Measurements from ENCODE around the gene SKAP2.

SKAP2 gene

DNA sequence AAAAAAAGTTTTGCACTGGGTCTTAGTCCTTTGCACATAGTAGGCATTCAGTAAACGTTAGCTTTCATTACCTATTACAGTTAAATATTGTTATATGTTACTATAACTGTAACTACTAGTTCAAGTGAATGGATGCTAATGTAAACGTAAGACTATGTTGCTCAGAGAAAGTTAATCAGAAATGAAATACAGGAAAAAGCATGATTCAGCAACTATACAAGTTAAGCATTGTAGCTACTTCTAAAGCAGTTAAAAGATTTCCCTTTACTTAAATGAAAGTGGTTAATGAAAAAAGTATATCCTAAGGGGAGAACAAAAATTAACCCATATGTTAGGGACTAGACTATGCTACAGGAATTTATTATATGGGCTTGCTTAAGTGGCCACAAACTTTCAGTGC is 121.2 kb downstream of the SKAP2 start:
- DNase-seq: no peak

DNA sequence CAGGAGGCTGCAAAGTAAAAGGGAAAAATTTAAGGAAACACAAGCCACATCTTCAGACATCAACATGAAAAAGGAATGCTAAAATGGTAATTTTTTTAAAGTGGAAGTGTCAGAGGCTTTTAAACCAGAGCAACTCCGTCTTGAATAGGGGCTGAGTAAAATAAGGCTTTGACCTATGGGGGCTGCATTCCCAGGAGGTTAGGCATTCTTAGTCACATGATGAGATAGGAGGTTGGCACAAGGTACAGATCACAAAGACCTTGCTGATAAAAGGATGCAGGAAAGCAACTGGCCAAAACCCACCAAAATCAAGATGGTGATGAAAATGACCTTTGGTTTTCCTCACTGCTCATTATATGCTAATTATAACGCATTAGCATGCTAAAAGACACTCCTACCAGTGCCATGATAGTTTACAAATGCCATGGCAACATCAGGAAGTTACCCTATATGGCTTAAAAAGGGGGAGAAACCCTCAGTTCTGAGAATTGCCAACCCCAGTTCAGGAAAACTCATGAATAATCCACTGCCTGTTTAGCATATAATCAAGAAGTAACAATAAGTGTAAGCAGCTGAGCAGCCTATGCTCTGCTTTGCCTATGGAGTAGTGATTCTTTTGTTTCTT is 128.3 kb downstream of the SKAP2 start:
- no peak for DNase-seq

DNA sequence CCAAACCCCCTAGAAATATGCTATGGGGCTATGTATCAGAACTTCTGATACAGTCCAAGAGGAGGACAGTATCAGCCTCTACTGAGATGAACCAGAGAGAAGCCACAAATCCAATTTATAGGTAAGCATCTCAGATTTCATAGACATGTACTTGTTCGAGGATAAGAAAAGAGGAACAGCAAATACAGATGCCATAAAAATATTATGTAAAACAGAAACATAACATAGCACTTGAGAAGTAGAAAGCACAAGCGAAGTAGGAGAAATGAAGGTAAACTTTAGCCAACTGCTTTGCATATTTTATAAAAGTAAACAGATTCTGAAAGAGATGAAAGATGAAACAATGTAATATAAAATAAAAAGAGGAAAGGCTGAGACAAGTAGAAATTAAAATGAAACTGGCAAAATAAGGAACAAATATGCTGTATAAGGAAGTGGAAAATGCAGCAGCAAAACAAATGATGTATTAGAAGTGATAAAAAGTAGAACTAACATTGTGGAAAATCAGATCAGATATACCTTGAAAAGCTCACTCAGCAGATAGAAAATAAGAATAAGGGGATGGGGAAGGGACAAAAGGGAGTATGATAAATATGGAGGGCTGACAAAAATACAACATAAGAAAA is 135.1 kb downstream of the SKAP2 start:
- no peak for DNase-seq

DNA sequence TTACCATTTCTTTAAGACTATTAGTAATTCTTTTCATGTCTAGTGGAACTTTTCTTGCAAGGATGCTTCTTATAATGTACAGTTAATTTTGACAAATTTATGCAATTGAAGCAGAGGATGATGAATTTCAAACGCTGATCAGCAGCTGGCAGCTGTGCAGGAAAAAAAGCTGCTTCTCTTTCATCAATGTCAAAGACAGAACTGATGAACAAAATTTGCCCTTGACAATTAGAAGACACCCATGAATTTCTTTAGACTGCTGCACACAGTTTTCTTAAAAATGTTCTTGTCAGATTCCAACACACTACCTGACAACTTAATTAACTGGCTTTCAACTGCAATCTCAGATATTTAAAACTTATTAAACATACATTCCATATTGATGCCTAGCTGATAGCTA is 138.3 kb downstream of the SKAP2 start:
- no peak for DNase-seq

DNA sequence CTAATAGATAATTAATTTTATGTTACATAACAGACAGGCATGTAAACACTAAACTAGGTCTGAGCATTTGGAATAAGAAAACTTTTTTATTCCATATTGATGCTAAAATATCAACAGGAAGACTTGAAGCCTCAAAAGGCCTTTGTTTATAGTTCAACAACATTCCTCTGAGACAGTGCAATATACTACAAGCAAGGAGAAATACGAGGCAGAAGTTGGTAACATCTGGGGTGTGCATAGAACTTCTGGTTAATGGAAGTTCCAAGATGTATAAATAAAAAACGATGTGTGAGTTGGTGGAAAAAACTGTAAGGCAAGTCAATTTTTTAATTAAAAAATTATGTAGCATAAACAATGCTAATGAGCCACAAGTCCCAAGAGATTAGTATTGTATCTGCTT is 139.6 kb downstream of the SKAP2 start:
- DNase-seq: no peak

DNA sequence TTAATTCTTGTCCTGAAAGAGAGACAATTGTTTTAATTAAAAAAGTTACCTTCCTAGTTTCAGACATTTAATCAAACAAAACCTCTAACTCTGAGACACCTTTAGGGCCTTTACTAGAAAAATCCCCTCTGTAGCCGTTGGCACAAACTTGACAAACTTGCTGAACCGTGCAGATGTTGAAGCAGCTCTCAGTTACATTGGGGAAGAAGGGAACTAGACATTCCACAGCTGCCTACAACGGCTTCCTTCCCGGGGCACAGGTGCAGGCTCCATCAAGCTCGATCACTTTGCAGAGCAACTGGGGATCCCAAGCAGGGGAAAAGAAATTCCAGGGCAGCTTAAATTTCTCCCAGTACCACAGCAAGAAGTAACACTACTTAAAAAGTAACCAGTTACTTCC is 141.3 kb downstream of the SKAP2 start:
- no peak for DNase-seq

DNA sequence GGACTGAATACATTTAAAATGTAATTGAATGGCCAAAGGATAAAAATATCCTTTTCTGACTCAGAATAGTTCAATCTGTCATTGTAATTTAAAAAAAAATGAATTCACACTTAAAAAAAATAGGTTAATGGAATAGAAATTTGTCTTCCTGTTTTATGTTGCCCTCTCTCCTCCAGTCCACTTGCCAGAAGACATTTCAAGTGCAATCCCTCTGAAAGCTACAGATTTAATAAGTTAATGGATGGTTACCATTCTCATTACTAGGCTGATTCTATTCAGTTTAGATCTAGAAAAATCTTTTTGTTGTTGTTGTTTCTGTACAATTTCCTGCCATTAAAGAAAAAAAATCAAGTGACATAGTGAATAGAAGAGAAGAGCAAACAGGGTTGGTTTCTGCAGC is 142.9 kb downstream of the SKAP2 start:
- no peak for DNase-seq

DNA sequence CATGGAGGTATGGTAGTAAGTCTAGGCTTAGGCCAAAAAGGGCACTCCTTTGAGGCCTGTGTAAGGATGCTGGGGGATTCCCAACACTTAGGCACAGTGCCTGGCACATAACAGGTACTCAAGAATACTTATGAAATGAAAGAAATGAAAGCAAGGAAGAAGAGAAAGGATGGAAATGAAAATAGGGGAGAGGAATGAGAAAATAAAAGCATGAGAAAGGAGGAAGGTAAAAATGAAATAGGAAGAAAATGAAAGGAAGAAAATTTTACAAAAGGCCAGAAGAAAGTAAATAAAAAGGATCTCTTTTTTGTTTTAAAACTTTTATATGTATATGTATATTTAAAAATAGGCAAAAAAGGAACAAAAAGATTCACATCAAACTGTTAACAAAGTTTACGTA is 146.3 kb downstream of the SKAP2 start:
- no peak for DNase-seq

DNA sequence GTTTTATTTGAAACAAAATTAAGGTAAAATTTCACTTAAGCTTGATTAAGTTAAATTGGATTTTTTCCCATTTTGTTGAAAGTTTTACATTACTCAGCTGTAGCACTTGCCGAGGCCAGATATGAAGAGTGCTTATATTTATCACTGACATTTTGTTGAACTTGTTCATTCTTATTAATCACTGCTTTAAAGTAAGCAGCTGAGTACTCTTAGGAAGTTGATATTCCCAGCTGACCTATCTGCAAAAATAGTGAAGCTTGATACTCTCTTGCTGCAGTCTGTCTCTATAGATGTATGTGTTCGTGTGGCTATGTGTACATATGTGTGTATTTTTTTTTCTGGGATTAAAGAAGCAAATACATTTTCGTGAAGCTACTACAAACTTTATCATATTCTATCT is 150.0 kb downstream of the SKAP2 start:
- no peak for DNase-seq

DNA sequence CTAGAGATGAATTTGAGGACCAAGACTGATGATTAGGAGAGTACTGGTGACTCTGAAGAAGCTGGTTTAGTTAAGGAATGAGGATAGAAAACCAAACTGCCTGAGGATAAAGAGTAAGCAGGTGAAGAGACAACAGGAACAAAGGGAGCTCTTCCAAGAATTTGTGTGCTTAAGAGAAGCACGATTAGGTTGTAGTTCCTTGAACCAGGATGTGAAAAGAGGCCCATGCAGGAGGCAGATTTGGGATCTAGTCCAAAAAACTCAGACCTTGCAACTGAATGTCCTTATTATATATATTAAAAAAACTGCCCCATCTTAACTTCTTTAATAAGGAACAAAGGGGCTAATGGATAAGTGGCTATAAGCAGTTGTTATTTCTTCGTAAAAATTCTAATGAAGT is 150.4 kb downstream of the SKAP2 start:
- no peak for DNase-seq

DNA sequence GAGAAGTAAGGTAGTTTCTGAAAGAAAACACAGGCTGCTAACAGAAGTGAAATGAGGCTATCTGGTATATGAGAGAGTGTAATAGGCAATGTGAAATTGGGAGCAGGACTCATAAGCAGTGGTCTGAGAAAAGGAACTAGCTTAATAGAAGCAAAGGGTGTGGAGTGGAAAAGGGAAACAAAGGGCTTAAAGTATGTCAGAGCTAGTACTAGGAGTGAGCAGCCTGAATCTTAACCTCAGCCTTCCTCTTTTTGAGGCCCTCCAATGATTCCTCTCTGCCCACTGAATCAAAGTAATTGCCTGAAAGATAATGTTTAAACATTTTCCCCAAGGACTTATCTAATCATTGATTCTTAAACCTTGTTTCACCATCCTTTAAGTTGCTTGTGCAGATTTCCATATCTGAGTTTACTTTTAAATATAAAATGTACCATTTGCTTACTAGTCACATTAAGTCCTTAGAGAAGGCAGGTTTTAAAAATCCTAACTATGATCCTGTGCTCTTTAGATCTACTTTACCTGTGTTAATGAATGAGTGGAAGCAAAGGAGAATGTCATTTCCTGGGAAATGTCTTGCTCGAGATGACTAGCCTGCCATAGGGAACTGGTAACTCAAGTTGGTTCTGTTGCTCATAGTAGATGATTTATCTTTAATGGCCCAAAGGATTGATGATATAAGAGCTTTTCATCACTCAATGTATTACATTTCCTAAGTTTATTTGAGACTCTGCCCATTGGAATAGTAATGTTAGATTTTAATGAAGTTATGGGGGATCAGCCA is 155.0 kb downstream of the SKAP2 start:
- no peak for DNase-seq

DNA sequence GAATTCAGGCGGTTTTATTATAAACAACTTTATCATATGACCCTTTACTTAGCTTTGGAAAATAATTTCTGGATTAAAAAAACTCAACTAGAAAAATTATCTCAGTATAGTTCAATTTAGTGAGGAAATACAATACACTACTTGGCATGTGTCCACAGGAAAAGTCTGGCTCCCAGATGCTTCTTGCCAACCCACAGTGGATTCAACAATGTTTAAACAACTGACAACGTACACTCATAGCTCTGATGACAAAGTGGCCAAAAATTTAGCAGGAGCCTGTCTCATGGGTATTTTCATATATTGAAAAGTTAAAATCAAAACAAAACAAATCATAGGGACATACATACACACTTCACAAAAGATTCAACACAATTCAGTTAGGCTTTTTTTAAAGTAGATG is 158.8 kb downstream of the SKAP2 start:
- no peak for DNase-seq

DNA sequence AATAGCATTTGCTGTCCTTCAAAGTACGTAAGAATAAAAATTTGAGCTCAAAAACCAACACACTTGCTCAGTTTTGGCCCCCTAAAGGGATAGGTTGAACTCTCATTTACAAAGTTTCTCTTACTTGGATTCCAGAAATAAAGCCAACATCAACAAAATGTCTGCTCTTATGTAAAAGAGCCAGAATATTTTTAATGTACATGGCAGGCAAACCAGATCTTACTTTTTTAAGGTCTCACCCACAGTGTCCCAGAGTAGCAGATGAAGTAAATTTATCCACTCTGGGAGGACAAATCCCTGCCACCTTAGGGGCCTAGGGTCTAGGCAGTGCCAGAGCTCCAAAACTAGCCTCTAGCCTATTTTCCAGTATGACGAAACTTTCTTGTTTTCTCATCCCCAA is 159.6 kb downstream of the SKAP2 start:
- no peak for DNase-seq

DNA sequence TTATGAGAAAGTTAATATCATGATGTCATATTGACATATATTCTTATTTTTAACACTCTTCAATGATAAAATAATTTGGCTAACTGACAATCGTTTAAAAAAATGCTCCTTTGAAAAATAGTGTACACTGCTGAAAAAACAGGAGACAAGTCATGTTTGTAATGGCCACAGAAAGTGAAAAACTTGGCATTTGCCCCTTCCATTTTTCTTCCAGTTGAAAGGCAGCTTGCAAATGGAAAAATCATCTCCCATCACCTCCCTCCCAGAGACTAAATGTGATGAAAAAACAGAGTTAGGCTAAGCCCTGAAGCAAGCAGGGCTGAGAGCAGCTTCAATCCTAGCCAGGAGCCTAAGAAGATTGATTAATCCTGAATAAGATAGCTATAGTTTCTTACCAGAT is 160.4 kb downstream of the SKAP2 start:
- no peak for DNase-seq

DNA sequence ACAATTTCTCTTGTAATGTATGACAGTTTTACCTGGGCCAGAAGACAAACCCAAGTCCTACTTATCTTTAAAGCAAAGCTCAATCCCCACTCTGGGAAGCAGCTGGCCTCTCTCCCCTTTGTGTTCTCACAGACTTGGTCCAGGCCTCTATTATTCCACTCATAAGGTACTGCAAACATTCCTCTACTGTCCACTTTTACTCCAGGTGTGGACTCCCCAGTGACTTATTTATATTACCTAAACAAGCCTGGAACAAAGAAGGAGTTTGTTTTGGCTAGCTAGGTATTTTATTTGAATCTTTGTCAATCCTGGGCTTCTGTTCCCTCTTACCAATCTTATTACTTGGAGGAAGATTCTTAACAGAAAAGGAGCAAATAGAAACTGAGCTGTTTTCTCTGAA is 163.5 kb downstream of the SKAP2 start:
- no peak for DNase-seq

DNA sequence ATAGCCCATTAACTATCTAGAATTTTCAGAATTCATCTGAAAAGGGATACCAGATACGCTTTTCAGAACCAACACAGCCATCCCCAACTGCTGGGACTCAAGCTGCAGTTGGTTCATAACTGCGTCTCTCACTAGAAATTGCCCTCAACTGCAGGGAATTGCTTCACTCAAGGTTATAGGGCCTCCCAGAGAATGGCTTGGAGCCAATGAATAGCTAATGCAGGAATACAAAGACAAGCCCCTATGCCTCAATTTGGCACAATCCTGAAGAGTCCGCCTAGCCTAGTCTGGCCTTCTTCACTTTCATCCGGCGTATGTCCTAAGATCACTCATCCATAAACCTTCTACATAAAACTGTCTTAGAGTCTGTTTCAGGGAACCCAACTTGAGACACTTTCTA is 164.0 kb downstream of the SKAP2 start:
- DNase-seq: no peak

DNA sequence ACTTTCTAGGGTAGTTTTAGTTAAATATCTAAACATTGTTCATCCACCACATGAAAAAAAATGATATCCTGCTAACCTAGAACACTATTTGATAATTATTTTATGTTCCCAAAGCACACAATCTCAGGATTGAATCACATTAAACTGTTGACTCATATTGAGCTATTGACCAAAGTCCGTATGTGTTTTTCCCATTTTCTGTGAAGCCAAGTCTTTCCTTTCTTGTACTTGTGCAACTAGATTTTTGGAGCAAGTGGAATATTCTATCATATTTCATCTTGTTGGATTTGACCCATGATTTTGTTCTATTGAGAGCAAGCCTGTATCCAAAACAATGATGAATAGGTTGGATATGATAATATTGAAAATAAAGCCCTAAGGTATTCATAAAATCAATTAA is 164.6 kb downstream of the SKAP2 start:
- DNase-seq: no peak

DNA sequence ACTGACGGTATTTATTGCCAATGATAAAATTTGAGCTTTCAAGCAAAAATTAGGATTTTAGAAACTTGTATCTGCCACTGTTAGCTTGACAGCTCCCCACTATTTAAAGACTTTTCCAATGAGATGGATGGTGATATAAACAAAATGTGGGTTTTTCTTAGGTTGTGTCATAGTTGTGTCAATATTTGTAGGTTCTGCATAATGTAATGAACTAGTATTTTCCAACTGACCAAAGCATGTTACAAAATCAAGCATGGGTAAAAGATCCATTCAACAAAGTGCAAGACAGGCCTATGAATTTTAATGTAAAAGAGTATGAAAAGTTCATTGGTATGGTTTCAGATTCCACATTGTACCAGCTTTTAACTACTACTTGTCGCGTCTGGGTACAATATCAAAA is 165.6 kb downstream of the SKAP2 start:
- DNase-seq: no peak

DNA sequence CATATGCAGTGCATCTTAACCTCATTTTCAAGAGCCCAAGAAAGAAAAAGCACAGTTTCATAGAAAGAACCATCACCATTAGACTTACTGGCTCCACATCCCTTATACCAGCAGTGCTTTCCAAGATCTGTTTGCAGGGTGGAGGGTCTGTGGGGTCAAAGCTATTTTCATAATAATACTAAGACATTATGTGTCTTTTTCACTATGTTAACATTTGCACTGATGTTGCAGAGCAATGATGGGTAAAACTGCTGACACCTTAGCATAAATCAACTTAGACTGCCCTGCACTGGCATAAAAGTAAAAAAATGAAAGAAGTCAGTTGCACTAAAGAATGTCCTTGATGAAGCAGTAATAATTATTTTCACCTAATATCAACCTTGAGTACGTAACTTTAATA is 166.2 kb downstream of the SKAP2 start:
- DNase-seq: no peak

DNA sequence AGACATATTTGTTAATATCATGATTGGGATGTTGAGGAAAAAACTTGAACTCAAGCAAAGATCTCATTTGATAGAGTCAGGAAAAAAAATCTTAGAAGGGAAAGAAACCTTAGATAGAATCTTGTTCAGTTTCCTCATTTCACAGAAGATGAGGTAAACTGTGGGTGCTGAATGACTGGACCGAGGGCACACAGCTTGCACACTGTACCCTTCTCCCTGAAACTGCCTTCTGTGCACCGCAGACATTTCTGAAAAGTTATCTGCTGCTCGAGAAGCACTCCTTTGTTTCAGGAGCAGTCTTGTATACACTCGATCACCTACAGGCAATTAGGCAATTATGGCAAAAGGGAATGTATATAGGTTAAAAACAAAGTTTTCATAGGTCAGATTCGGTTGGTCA is 167.4 kb downstream of the SKAP2 start:
- DNase-seq: no peak

DNA sequence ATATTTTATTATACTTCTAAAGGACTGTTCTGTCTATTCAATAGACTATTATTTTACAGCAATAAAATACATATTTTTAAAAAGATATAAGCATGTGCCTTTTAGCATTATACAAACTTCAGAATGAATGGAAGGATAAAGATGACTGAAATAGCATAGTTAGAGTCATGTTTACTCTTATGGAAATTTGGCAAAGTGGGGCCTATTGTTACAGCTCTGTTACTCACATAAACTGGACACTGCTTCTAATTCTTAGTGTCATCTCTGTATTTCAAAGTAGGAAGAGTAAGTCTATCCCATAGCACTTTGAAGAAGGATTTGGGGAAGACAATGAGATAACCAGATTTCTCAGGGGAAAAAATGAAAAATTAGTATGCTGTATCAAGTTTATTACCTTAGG is 168.2 kb downstream of the SKAP2 start:
- no peak for DNase-seq

DNA sequence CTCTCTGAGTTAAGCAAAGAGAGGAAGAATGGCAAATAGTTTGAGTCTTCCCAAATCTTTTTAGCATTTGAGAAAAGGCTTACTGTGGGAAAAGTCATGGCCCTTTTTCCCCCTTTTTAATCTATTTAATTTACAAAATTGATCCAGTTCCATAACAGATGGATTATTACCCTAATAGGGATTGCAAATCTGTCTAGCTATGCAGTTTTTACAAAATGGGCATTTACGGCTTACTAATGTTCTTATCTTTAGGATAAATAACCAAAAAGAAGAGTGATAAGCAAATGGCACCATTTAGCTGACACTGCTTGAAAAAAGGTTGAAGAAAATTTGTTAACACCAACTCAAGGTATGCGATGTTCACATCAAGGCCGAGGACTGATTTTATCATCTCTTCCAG is 169.7 kb downstream of the SKAP2 start:
- no peak for DNase-seq

DNA sequence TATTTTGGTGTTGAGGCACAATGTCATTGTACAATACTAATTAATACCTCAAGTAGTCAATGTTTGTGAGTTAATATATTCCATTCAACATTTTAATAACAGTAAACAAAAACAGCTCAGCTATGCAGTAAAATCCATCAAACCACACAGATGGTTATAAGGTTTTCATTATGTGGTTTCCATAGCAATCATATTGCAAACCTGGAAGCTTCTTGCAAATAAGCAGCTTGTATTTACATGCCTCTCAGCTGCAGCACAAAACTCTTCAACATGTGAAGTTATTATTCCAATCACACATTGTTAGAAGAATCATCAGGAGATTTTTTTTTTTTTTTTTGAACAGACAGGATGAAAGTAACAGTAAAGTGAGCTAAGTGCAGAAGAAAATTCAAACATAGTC is 170.2 kb downstream of the SKAP2 start:
- no peak for DNase-seq

DNA sequence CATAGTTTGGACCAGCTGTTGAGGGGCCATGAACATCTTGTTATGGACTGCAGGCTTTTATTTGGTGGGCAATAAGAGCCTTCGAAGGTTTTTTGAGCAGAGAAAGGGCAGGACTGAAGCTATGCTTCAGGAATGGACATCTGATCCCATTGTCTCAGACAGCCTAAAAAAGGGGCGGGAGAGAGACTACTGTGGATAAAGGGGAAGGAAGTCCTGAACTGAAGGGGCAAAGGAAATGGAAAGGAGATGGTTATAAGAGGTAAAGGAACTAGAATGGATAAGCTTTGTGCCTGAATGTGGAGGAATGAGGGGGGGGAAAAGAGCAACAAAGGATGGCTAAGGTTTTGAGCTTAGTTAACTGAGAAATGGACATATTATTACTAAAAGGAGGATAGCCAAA is 172.5 kb downstream of the SKAP2 start:
- DNase-seq: no peak

DNA sequence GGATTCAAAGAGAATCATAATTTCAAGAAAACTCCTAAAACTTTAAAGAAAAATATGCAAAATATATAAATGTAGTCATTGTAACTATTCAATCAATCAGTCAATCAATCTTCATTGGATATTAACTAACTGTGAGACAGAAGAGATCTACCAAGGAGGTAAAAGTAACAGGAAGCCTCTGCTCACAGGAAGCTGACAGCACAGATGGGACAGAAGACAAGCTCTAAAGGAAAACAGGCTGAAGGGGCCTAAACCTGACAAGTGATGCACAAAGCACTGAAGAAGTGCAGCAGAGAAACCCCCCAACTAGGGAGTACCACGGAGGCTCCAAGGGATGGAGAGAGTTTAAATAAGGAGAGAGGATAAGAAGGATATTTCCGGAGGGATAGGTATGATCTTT is 173.0 kb downstream of the SKAP2 start:
- no peak for DNase-seq

Measured in activated effector memory CD4-positive, alpha-beta T cell treated with anti-CD3 and anti-CD28 coated beads, Interleukin-2, amount 50 U/mL, for 16 hours (primary cell).